ENCODE results near the gene ZNF746.
"Not testable (repeated sequence)": the region's sequence is repeated elsewhere in the genome, so short reads cannot be mapped to it uniquely, and the experiment has no call there.

ZNF746 gene

GRCh38 chr7:149457766-149458165 lies 39.8 kb downstream of the ZNF746 start:
- DNase-seq, result no peak

DNA sequence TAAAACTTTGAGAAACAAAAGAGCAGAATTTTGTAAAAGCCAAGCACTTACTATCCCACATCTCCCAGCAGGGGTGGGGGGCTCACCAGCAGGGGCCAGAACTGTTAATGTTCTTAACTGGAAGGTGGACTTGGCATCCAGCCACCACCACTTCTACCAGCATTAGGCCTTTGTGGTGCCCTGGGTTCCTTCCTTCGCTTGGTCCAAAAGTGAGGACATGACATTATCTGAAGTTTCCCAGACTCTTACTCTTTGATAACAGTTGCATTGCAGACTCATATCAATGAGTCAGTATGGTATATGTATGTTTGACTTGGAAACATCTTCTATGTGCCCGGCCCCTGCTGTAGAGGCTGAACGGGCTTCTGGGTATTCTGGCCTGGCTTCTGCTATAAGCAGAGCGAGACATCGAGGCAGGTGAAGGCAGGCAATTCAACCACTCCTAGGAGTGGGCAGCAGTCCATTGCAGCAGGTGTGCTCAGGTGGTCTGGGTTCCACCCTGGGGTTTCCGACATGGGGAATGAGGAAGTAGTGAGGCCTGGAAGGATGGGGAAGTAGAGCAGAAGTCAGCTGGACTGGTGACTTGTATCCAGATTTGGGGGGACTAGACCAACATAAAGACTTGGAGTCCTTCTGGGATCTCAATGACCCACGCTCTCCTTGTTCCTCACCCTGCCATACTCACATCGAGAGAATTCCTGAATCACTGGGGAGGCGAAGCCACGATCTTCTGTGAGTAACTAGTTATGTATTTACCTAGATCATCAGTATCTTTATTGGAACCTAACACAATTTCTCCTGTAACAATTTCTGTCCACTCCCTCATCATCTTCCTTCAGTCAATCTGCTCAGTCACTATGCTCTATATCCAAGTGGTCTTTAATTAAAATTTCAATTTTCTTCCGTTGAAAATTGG lies 40.8 kb downstream of the ZNF746 start:
- DNase-seq, result no peak

GRCh38 chr7:149455175-149455950 lies 42.2 kb downstream of the ZNF746 start:
- DNase-seq, result no peak

DNA sequence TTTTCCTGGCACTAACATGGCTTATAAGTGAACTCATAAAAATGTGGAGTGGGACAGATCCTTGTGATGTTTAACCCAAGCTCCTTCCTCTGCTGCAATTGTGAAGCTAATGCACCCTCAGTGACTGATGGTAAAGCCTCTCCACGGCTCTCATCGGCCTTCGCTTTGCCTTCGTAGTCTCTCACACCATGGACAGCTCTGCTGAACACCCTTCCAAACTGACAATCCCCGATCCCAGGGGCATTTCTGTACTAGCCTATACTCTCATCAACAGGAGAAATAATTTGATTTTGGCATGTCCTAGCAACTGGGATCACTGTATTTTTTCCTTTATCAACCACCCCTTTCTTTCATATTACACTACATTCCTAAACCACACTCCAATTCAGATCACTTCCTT lies 42.9 kb downstream of the ZNF746 start:
- DNase-seq, result no peak

GRCh38 chr7:149454006-149454405 lies 43.6 kb downstream of the ZNF746 start:
- DNase-seq, result no peak

DNA sequence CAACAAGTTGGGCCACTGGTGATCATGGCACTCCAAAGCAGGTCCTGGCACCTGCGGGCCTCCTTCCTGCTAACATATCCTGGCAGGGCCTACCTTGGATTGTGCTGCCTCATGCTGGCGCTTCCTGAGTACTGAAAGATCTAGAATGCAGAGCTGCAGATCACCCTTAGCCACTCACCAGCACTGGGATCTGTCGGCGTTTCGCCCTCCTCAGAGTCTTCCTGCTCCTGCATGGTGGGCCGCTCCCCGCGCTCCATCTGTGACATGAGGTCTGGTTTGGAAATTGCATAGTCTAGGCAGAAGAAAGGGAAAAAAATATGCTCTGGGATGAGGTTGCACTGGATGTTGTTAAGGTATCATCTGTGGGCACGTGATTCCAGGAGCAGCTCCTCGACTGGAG lies 46.8 kb downstream of the ZNF746 start:
- no peak for DNase-seq

DNA sequence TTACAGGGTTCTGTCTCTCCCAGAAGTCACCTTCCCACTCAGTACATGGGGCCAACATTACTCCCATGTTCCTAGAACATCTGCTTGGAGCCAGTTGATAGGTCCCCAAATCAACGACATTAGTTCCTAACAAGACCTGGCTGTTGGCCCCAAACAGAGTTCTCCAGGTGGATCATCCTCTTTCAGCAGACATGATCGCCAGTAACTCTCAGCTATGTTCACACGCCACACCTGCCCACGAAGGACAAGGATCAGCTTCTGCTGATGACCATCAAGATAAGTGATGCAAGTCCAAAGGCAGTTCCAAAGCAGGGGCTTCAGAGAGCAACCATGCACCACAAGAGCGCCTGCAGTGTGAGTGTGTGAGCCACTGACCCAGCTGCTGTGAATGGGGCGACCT lies 47.7 kb downstream of the ZNF746 start:
- DNase-seq, result no peak

- DNase-seq, result no peak
These were observed 48.6 kb downstream of the ZNF746 start for GRCh38 chr7:149448961-149449360.

- DNase-seq, result not testable (repeated sequence)
These were observed 51.6 kb downstream of the ZNF746 start for GRCh38 chr7:149446026-149446425.

DNA sequence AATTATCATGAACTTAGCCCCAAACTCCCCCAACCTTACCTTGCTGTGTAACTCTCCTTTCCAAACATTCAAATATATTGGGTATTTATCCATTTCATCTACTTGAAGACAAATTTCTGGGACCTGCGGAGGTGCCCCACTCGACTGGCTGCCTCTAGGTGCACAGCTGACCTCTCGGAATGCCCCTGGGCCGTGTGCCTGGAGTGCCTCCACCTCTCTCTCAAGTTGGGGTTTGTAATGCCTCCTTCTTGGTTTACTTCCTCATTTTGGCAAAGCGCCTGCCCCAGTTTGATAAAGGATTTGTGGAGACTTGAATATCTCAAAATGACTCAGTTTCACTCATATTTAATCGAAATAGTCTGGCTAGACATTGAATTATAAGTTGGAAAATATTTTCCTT lies 53.3 kb downstream of the ZNF746 start:
- no peak for DNase-seq

- DNase-seq, result no peak
These were observed 54.1 kb downstream of the ZNF746 start for GRCh38 chr7:149443523-149443922.

DNA sequence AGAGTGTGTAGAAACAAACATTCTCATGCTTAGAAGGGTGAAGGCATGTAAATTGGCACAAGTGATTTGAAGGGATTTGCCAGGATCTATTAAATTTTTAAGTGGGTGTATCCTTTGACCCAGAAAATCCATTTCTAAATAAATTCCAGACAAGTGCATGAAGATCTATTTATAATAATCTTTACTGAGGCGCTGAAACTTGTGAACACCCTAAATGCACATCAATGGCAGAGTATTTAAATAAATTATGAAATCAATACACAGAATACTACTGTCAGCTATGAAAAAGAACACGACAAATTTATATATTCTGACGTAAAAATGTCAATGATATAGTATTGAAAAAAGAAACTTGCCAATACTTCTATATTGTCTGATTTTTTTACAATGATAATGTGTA lies 54.7 kb downstream of the ZNF746 start:
- no peak for DNase-seq

DNA sequence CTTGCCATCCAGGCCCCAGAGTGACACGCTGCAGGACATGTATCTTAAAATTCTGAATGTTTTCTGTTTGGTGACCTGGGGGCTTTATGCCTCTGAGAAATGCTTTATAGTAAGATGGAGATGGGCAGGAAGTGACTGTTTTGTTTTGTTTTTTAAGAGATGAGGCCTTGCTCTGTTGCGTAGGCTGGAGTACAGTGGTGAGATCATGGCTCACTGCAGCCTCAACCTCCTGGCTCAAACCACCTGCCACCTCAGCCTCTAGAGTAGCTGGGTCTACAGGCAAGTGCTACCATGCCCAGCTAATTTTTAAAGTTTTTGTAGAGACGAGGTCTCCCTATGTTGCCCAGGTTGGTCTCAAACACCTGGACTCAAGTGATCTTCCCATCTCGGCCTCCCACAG lies 57.4 kb downstream of the ZNF746 start:
- no peak for DNase-seq

DNA sequence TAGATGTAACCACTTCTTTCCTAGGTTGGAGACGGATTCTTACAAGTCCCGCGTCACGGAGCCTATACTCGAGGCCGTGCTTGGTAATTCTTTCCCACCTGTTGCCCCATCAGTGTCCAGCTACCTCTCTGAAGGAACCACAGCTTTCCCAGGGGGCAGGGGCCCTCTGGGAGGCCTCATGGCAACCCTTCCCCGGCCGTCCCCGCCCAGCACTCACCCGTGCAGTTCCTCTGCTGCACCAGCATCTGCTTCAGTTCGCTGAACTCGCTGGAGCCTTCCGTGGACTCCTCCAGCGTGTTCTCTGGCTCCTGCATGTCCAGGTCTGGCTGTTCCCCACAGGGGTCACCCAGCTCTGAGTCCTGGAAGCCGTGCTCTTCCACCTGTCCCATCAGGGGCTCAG lies 61.3 kb downstream of the ZNF746 start:
- DNase-seq, result no peak

GRCh38 chr7:149433124-149433523 lies 64.5 kb downstream of the ZNF746 start:
- no peak for DNase-seq

DNA sequence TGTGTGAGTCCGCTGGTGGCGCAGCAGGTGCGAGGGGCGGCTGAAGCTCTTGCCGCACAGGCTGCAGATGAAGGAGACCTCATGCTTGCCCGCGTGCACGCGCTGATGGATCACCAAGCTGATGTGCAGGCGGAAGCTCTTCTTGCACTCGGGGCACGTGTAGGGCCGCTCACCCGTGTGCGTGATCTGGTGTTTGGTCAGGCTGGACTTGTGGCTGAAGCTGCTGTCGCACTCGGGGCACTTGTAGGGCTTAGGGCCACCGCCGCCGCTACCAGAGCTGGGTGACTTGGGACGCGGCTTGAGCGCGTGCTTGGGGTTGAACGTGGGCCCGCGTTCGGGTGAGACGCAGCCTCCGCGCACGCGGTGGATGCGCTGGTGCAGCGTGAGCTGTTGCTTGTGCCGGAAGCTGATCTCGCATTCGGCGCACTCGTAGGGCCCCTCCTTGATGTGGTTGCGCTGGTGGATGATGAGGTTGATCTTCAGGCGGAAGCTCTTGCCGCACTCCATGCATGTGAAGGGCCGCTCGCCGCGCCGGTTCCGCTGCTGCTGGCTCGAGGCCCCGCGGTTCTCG lies 65.4 kb downstream of the ZNF746 start:
- no peak for DNase-seq

- DNase-seq, result no peak
These were observed 66.0 kb downstream of the ZNF746 start for GRCh38 chr7:149431486-149432120.

DNA sequence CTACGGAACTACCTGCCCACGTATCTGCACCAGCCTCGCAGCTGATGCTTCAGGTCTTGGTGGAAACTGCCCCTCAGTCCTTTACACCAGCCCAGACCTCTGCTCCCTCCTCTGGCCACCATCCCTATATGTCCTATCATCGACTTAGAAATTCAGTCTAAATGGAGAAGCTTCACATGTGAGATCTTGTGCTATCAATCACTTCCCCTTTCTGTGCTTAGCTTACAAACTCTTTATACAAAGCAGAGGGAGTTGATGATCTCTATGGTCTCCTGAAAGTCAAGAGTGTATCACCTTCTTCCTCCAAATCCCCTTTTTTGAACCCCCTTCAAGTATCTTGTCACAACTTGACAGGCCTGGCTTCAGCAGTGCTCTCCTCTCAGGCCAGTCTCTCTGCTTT lies 67.4 kb downstream of the ZNF746 start:
- DNase-seq, result no peak

DNA sequence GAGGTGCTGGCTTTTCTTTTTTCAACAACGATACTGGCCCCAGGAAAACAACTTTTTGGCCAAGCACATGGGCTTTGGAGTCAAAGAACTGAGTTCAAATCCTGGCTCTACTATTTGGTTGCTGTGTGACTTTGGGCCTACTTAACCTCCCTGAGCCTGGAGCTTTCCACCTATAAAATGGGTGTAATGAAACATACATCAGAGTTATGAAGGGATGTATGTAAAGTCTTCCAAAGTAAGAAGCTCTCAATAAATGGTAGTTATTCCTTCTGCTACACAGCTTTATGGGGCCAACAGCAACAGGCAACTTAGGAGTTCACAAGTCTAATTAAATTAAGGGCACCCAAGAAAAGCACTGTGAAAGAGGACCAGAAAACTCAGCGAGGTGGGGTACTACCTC lies 69.7 kb downstream of the ZNF746 start:
- DNase-seq, result no peak

- no peak for DNase-seq
These were observed 70.4 kb downstream of the ZNF746 start for GRCh38 chr7:149427096-149427680.

- no peak for DNase-seq
These were observed 74.0 kb downstream of the ZNF746 start for GRCh38 chr7:149423449-149424110.

- no peak for DNase-seq
These were observed 74.7 kb downstream of the ZNF746 start for GRCh38 chr7:149422914-149423301.
